Hepatocyte (in vitro differentiated cells): Measurements from ENCODE around the gene VPS13D. TPM values are rescaled to one million over a fixed set of nuclear protein-coding genes. Genes with fewer than 3 reads are reported as not detected.

Source experiments
- DNase-seq: peaks from one replicate; pipeline ENCODE4 v3.0.0-alpha.2; 2016; ENCODE audit warnings: low spot score
- H2AFZ ChIP-seq: fragments of 200-600 bp; sonication (generic); 2 replicates; pipeline ENCODE4 v1.6.0; 2016; ENCODE audit warnings: antibody characterized with exemption, mild to moderate bottlenecking
- H3K27ac ChIP-seq: fragments of 200-600 bp; sonication (generic); 2 replicates; pipeline ENCODE4 v1.5.1; 2016; ENCODE audit warnings: mild to moderate bottlenecking
- H3K27me3 ChIP-seq: fragments of 200-600 bp; sonication (generic); 2 replicates; pipeline ENCODE4 v1.6.1; 2016
- H3K36me3 ChIP-seq: fragments of 200-600 bp; sonication (generic); replicated peaks from 2 replicates; pipeline ENCODE4 v1.5.1; 2016; ENCODE audit warnings: low read depth; ENCODE audit not compliant: insufficient read depth
- H3K4me1 ChIP-seq: fragments of 200-600 bp; sonication (generic); 2 replicates; pipeline ENCODE4 v1.5.1; 2016; ENCODE audit warnings: mild to moderate bottlenecking, moderate library complexity; ENCODE audit not compliant: insufficient read depth
- H3K4me2 ChIP-seq: fragments of 200-600 bp; sonication (generic); 2 replicates; pipeline ENCODE4 v1.6.0; 2016
- H3K4me3 ChIP-seq: fragments of 200-600 bp; sonication (generic); 2 replicates; pipeline ENCODE4 v1.5.1; 2016; ENCODE audit warnings: mild to moderate bottlenecking
- H3K79me2 ChIP-seq: fragments of 200-600 bp; sonication (generic); 2 replicates; pipeline ENCODE4 v1.6.0; 2017; ENCODE audit warnings: mild to moderate bottlenecking
- H3K9me2 ChIP-seq: fragments of 200-600 bp; sonication (generic); replicated peaks from 2 replicates; pipeline ENCODE4 v1.6.0; 2017; ENCODE audit warnings: mild to moderate bottlenecking; ENCODE audit not compliant: insufficient read depth
- H3K9me3 ChIP-seq: fragments of 200-600 bp; sonication (generic); 2 replicates; pipeline ENCODE4 v1.5.1; 2016; ENCODE audit warnings: low read depth, mild to moderate bottlenecking
- H4K20me1 ChIP-seq: fragments of 200-600 bp; sonication (generic); 2 replicates; pipeline ENCODE4 v1.6.0; 2016; ENCODE audit warnings: mild to moderate bottlenecking; ENCODE audit not compliant: insufficient read depth, poor library complexity, severe bottlenecking
- EZH2 ChIP-seq: fragments of 200-600 bp; sonication (generic); IDR thresholded peaks from 2 replicates; pipeline ENCODE4 v1.6.1; 2016; ENCODE audit warnings: antibody characterized with exemption, mild to moderate bottlenecking, borderline replicate concordance
- EZH2phosphoT487 ChIP-seq: fragments of 200-600 bp; sonication (generic); IDR thresholded peaks from one replicate; pipeline ENCODE4 v1.6.1; 2018; ENCODE audit warnings: antibody characterized with exemption, mild to moderate bottlenecking, low read depth, moderate library complexity; ENCODE audit not compliant: unreplicated experiment, severe bottlenecking
- WGBS: methylation state at CpG from one replicate; pipeline ENCODE4 v1.1.6; 2016; ENCODE audit warnings: low lambda C conversion rate; ENCODE audit errors: missing lambda C conversion rate; 5-methylcytosine and 5-hydroxymethylcytosine counted together
- polyA plus RNA-seq: library from polyadenylated mRNA; unstranded; fragments of >200 nt; fragmentation: Nextera tagmentation; extraction: Ambion mirVana; gene quantifications from 2 replicates; pipeline ENCODE4 v1.2.1, GENCODE V29; 2016
- total RNA-seq: library from RNA; depleted of rRNA; stranded (reverse); fragments of >200 nt; gene quantifications from 2 replicates; pipeline ENCODE4 v1.2.3, GENCODE V29; 2014
- TF ChIP-seq, protein P1 (sequence below): fragments of 200-600 bp; sonication (generic); IDR thresholded peaks from 2 replicates; pipeline ENCODE4 v1.5.1; 2016; ENCODE audit warnings: antibody characterized with exemption, mild to moderate bottlenecking; ENCODE audit not compliant: poor library complexity

Gene VPS13D
- total and polyA plus RNA-seq, 2 experiments from 2014 or later: 7.3 to 32.2 TPM

GRCh38 chr1:12407962-12408454 is 178.2 kb downstream of the VPS13D start:
- no peak for TF ChIP-seq EZH2
- TF ChIP-seq EZH2phosphoT487: no peak
- TF ChIP-seq, protein P1, sequence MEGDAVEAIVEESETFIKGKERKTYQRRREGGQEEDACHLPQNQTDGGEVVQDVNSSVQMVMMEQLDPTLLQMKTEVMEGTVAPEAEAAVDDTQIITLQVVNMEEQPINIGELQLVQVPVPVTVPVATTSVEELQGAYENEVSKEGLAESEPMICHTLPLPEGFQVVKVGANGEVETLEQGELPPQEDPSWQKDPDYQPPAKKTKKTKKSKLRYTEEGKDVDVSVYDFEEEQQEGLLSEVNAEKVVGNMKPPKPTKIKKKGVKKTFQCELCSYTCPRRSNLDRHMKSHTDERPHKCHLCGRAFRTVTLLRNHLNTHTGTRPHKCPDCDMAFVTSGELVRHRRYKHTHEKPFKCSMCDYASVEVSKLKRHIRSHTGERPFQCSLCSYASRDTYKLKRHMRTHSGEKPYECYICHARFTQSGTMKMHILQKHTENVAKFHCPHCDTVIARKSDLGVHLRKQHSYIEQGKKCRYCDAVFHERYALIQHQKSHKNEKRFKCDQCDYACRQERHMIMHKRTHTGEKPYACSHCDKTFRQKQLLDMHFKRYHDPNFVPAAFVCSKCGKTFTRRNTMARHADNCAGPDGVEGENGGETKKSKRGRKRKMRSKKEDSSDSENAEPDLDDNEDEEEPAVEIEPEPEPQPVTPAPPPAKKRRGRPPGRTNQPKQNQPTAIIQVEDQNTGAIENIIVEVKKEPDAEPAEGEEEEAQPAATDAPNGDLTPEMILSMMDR: no peak
- Histone ChIP-seq H3K79me2 (no peaks in the 10 kb centered on the region), H3K9me2 (no peaks in the 10 kb centered on the region), H3K4me1 (peaks cover 48% of the 10 kb centered on the region), H3K4me2 (no peak overlapping the region), H3K27ac (peak overlapping the region; percentile 78), H2AFZ (no peak overlapping the region), H3K36me3 (no peaks in the 10 kb centered on the region), H4K20me1 (no peaks in the 10 kb centered on the region), H3K27me3 (no peaks in the 10 kb centered on the region), H3K9me3 (no peaks in the 10 kb centered on the region), H3K4me3 (no peak overlapping the region)
- DNase-seq: no peak
- 50% methylated on average over 5 of the region's 5 CpGs for WGBS

DNA sequence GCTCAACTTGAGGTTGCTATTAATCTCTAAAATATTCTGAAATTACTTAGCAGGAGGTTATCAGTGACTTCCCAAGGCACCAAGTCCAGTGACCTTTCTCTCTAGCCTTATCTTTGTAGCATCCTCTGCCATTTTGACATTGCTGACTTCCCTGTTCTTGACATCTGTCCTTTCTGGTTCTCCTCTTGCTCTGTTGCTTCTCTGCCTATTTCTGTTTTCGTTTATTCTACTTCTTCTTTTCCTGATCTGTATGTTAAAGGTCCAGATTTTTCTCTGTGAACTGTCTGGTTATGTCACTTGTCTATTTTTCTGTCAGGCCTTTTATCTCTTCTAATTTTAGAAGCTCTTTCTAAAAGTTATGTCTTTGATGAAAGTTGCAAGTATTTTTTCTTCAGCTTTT is 178.8 kb downstream of the VPS13D start:
- no peak overlapping the region for H2AFZ ChIP-seq
- H3K27me3 ChIP-seq: no peaks in the 10 kb centered on the region
- DNase-seq: no peak
- H3K9me3 ChIP-seq: no peaks in the 10 kb centered on the region
- H3K4me2 ChIP-seq: no peak overlapping the region
- H3K79me2 ChIP-seq: no peaks in the 10 kb centered on the region
- H3K4me3 ChIP-seq: no peak overlapping the region
- H3K27ac ChIP-seq: no peak overlapping the region
- H3K36me3 ChIP-seq: no peaks in the 10 kb centered on the region
- WGBS: 79% methylated on average over 1 of the region's 1 CpG
- TF ChIP-seq EZH2phosphoT487 (no peak), EZH2 (no peak)
- TF ChIP-seq, protein P1: no peak
- peaks cover 48% of the 10 kb centered on the region for H3K4me1 ChIP-seq
- no peaks in the 10 kb centered on the region for H3K9me2 ChIP-seq
- no peaks in the 10 kb centered on the region for H4K20me1 ChIP-seq

DNA sequence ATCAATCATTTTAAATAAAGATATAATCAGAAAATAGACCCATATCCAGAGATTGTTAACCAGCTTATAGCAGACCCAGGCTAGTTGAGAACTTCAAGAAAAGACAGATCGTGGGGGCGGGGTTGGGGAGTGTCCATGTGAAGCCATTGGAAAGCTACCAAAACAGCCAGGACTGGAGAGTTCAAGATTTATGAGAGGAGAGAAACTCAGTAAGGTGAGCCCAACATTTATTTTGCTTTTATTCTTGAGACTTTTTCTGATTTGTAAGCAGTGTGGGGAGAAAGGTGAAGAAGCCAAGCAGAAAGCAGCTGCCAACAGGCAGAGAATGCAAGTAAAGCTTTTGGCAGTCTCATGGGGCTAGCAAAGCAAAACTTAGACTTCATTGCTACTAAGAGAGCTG is 179.9 kb downstream of the VPS13D start:
- 91% methylated on average over 2 of the region's 2 CpGs for WGBS
- no peaks in the 10 kb centered on the region for H3K79me2 ChIP-seq
- H3K4me2 ChIP-seq: no peak overlapping the region
- H3K9me2 ChIP-seq: no peaks in the 10 kb centered on the region
- H3K27me3 ChIP-seq: no peaks in the 10 kb centered on the region
- peak; percentile 34 for DNase-seq
- H3K4me3 ChIP-seq: no peak overlapping the region
- no peak for TF ChIP-seq EZH2
- TF ChIP-seq, protein P1: no peak
- no peak for TF ChIP-seq EZH2phosphoT487
- H4K20me1 ChIP-seq: no peaks in the 10 kb centered on the region
- no peak overlapping the region for H2AFZ ChIP-seq
- H3K9me3 ChIP-seq: no peaks in the 10 kb centered on the region
- H3K36me3 ChIP-seq: no peaks in the 10 kb centered on the region
- H3K27ac ChIP-seq: peak overlapping the region; percentile 32
- peaks cover 44% of the 10 kb centered on the region for H3K4me1 ChIP-seq

DNA sequence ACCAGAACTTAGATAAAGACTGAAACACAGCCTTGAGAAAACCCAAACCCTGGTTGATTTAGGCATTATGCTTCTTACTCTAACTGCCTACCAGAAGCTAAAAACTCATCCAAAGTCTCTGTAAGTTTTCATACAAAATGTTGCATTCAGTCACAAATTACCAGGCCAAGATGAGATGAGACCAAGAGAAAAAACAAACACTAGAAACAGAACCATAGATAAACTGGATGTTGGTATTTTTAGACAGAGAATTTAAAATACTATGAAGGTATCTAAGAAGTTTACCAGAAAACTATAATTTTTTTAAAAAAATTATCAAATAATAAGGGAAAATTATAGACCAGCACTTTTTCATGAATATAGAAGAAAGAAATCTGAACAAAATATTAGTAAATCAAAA is 180.5 kb downstream of the VPS13D start:
- TF ChIP-seq, protein P1: no peak
- TF ChIP-seq EZH2 (no peak), EZH2phosphoT487 (no peak)
- Histone ChIP-seq H3K36me3 (no peaks in the 10 kb centered on the region), H3K4me1 (peaks cover 37% of the 10 kb centered on the region), H3K4me3 (no peak overlapping the region), H4K20me1 (no peaks in the 10 kb centered on the region), H3K27me3 (no peaks in the 10 kb centered on the region), H3K79me2 (no peaks in the 10 kb centered on the region), H2AFZ (no peak overlapping the region), H3K9me2 (no peaks in the 10 kb centered on the region), H3K9me3 (no peaks in the 10 kb centered on the region), H3K27ac (peak overlapping the region; percentile 32), H3K4me2 (no peak overlapping the region)
- DNase-seq: no peak
